GM21529 (cell line): ENCODE data around the gene ANKRD65.
"Not testable (repeated sequence)": the region's sequence is repeated elsewhere in the genome, so short reads cannot be mapped to it uniquely, and the experiment has no call there.

ENCODE experiments used
- ATAC-seq: cut with Tn5 transposase; IDR thresholded peaks from one replicate; pipeline ENCODE4 v1.9.1; 2021; ENCODE audit not compliant: unreplicated experiment

Gene ANKRD65

GRCh38 chr1:1430992-1431844, 10.1 kb upstream of the ANKRD65 start:
- no peak for ATAC-seq

- no peak for ATAC-seq
These were observed 9.3 kb upstream of the ANKRD65 start for GRCh38 chr1:1430114-1430982.

GRCh38 chr1:1429671-1430073, 8.6 kb upstream of the ANKRD65 start:
- no peak for ATAC-seq

GRCh38 chr1:1428967-1429366, 7.9 kb upstream of the ANKRD65 start:
- not testable (repeated sequence) for ATAC-seq

- no peak for ATAC-seq
These were observed 7.1 kb upstream of the ANKRD65 start for GRCh38 chr1:1428174-1428573.

- ATAC-seq: no peak
These were observed 6.7 kb upstream of the ANKRD65 start for GRCh38 chr1:1427820-1428148.

- ATAC-seq: no peak
These were observed 6.2 kb upstream of the ANKRD65 start for GRCh38 chr1:1427106-1427819.

GRCh38 chr1:1426496-1427105, 5.5 kb upstream of the ANKRD65 start:
- ATAC-seq: no peak

GRCh38 chr1:1425753-1426495, 4.8 kb upstream of the ANKRD65 start:
- no peak for ATAC-seq

- ATAC-seq: no peak
These were observed 4.3 kb upstream of the ANKRD65 start for GRCh38 chr1:1425426-1425752.

- ATAC-seq: no peak
These were observed 3.6 kb upstream of the ANKRD65 start for GRCh38 chr1:1424707-1425106.

- no peak for ATAC-seq
These were observed 2.1 kb upstream of the ANKRD65 start for GRCh38 chr1:1423245-1423597.

- ATAC-seq: no peak
These were observed 1.6 kb upstream of the ANKRD65 start for GRCh38 chr1:1422465-1423244.

GRCh38 chr1:1421907-1422464, 910 bp upstream of the ANKRD65 start:
- no peak for ATAC-seq

- ATAC-seq: no peak
These were observed 378 bp downstream of the ANKRD65 start for GRCh38 chr1:1420654-1421141.

- no peak for ATAC-seq
These were observed 1.0 kb downstream of the ANKRD65 start for GRCh38 chr1:1419813-1420653.

GRCh38 chr1:1419363-1419812, 1.7 kb downstream of the ANKRD65 start:
- ATAC-seq: no peak
